Activated T-helper 2 cell treated with anti-CD3 and anti-CD28 coated beads, Interferon-gamma antibody, Interleukin-2, Interleukin-4, amounts not matched to agents 10 μg/mL and 5 μg/mL and 100 μg/mL, durations not matched to agents 14 hours and 24 hours and 36 hours (primary cell): Measurements from ENCODE around the gene ACTR2. TPM values are rescaled to one million over a fixed set of nuclear protein-coding genes. Genes with fewer than 3 reads are reported as not detected.
"Not testable (repeated sequence)": the region's sequence is repeated elsewhere in the genome, so short reads cannot be mapped to it uniquely, and the experiment has no call there.

Source experiments
- DNase-seq: peaks from one replicate; pipeline ENCODE4 v3.0.0; 2021; ENCODE audit warnings: low spot score
- H3K27ac Mint-ChIP-seq: one replicate; pipeline ENCODE4 v1.8.0; 2021; ENCODE audit warnings: mixed read lengths
- H3K27me3 Mint-ChIP-seq: one replicate; pipeline ENCODE4 v1.8.0; 2021; ENCODE audit warnings: low read depth, mixed read lengths
- H3K36me3 Mint-ChIP-seq: one replicate; pipeline ENCODE4 v1.8.0; 2021; ENCODE audit warnings: low read depth, mixed read lengths
- H3K4me1 Mint-ChIP-seq: one replicate; pipeline ENCODE4 v1.8.0; 2021; ENCODE audit warnings: low read depth, mixed read lengths
- H3K4me3 Mint-ChIP-seq: one replicate; pipeline ENCODE4 v1.8.0; 2021; ENCODE audit warnings: low read depth, mild to moderate bottlenecking, moderate library complexity, mixed read lengths
- H3K9me3 Mint-ChIP-seq: one replicate; pipeline ENCODE4 v1.8.0; 2021; ENCODE audit warnings: mixed read lengths
- intact Hi-C: fragments of 100-400 bp; cut with micrococcal nuclease; formaldehyde crosslinking; loops from one replicate; pipeline ENCODE4 v1.15.1; 2023
- total RNA-seq: library from RNA; stranded (reverse); gene quantifications from 2 replicates; pipeline ENCODE4 v1.2.3, GENCODE V29; 2022

Gene ACTR2
- 339 and 350 TPM in 2 replicates for total RNA-seq

GRCh38 chr2:65227456-65228262, at the start of gene ACTR2:
TSS of gene ACTR2 (plus strand) at chr2:65227831. CDS start at chr2:65227910, 79 bp downstream.
- Mint-ChIP-seq H3K27me3 (no peaks in the 10 kb centered on the region), H3K9me3 (no peaks in the 10 kb centered on the region), H3K4me1 (peaks cover 27% of the 10 kb centered on the region), H3K27ac (peak within 1 kb of the TSS; percentile 96), H3K36me3 (peaks cover 31% of the 10 kb centered on the region), H3K4me3 (peak within 1 kb of the TSS; percentile 98)
- peak; percentile 95 for DNase-seq
- intact Hi-C loops = loop anchor here (1.0 to 10.0 kb wide), 9 partner anchors 74 to 1373 kb away; partner anchors contain the start of genes AFTPH, CEP68, PELI1 and RAB1A

GRCh38 chr2:65182570-65182969, 45.1 kb upstream of the ACTR2 start:
- peaks cover 22% of the 10 kb centered on the region for H3K27me3 Mint-ChIP-seq
- DNase-seq = no peak
- H3K36me3 Mint-ChIP-seq = no peaks in the 10 kb centered on the region
- no peak overlapping the region for H3K27ac Mint-ChIP-seq
- H3K4me3 Mint-ChIP-seq = no peak overlapping the region
- intact Hi-C loops = loop anchor here (10.0 kb wide), 1 partner anchor 392 kb away; no protein-coding TSS in a partner anchor
- no peaks in the 10 kb centered on the region for H3K9me3 Mint-ChIP-seq
- H3K4me1 Mint-ChIP-seq = peaks cover 7% of the 10 kb centered on the region

GRCh38 chr2:65183406-65183805, 44.2 kb upstream of the ACTR2 start:
- not testable (repeated sequence) for DNase-seq, H3K4me1 Mint-ChIP-seq, H3K36me3 Mint-ChIP-seq, H3K4me3 Mint-ChIP-seq, H3K9me3 Mint-ChIP-seq, H3K27ac Mint-ChIP-seq
- peaks cover 20% of the 10 kb centered on the region for H3K27me3 Mint-ChIP-seq
- intact Hi-C loops = loop anchor here (10.0 kb wide), 1 partner anchor 391 kb away; no protein-coding TSS in a partner anchor

GRCh38 chr2:65185012-65185411, 42.6 kb upstream of the ACTR2 start:
- Mint-ChIP-seq H3K4me1 (peaks cover 9% of the 10 kb centered on the region), H3K27me3 (peaks cover 24% of the 10 kb centered on the region), H3K9me3 (no peaks in the 10 kb centered on the region), H3K36me3 (no peaks in the 10 kb centered on the region), H3K27ac (no peak overlapping the region), H3K4me3 (no peak overlapping the region)
- intact Hi-C loops = loop anchor here (10.0 kb wide), 1 partner anchor 390 kb away; no protein-coding TSS in a partner anchor
- no peak for DNase-seq

- Mint-ChIP-seq H3K9me3 (no peaks in the 10 kb centered on the region), H3K27me3 (peaks cover 20% of the 10 kb centered on the region), H3K4me3 (no peak overlapping the region), H3K36me3 (no peaks in the 10 kb centered on the region), H3K27ac (no peak overlapping the region), H3K4me1 (peaks cover 9% of the 10 kb centered on the region)
- intact Hi-C loops = loop anchor here (10.0 kb wide), 1 partner anchor 389 kb away; no protein-coding TSS in a partner anchor
- no peak for DNase-seq
Observed at GRCh38 chr2:65186093-65186868, 41.4 kb upstream of the ACTR2 start.

GRCh38 chr2:65186872-65187851, 40.5 kb upstream of the ACTR2 start:
- Mint-ChIP-seq H3K36me3 (no peaks in the 10 kb centered on the region), H3K27me3 (peaks cover 19% of the 10 kb centered on the region), H3K9me3 (no peaks in the 10 kb centered on the region), H3K4me3 (no peak overlapping the region), H3K4me1 (peaks cover 9% of the 10 kb centered on the region), H3K27ac (no peak overlapping the region)
- intact Hi-C loops = loop anchor here (1.0 to 10.0 kb wide), 2 partner anchors 123 to 388 kb away; no protein-coding TSS in a partner anchor
- peak; percentile 52 for DNase-seq

GRCh38 chr2:65193446-65193845, 34.2 kb upstream of the ACTR2 start:
- no peaks in the 10 kb centered on the region for H3K9me3 Mint-ChIP-seq
- H3K4me1 Mint-ChIP-seq = no peaks in the 10 kb centered on the region
- intact Hi-C loops = no loop called here
- no peak overlapping the region for H3K27ac Mint-ChIP-seq
- no peaks in the 10 kb centered on the region for H3K36me3 Mint-ChIP-seq
- no peak overlapping the region for H3K4me3 Mint-ChIP-seq
- no peak for DNase-seq
- peaks cover 20% of the 10 kb centered on the region for H3K27me3 Mint-ChIP-seq

- intact Hi-C loops = no loop called here
Observed at GRCh38 chr2:65198737-65199136, 28.9 kb upstream of the ACTR2 start.

GRCh38 chr2:65199166-65199565, 28.5 kb upstream of the ACTR2 start:
- H3K27me3 Mint-ChIP-seq = peaks cover 14% of the 10 kb centered on the region
- intact Hi-C loops = no loop called here
- H3K27ac Mint-ChIP-seq = no peak overlapping the region
- H3K4me1 Mint-ChIP-seq = no peaks in the 10 kb centered on the region
- no peaks in the 10 kb centered on the region for H3K9me3 Mint-ChIP-seq
- no peak overlapping the region for H3K4me3 Mint-ChIP-seq
- no peaks in the 10 kb centered on the region for H3K36me3 Mint-ChIP-seq
- no peak for DNase-seq

More at GRCh38 chr2:65198737-65199136, 28.9 kb upstream of the ACTR2 start:
- peaks cover 14% of the 10 kb centered on the region for H3K27me3 Mint-ChIP-seq
- no peak overlapping the region for H3K27ac Mint-ChIP-seq
- no peak overlapping the region for H3K4me3 Mint-ChIP-seq
- no peak for DNase-seq
- H3K4me1 Mint-ChIP-seq = no peaks in the 10 kb centered on the region
- H3K9me3 Mint-ChIP-seq = no peaks in the 10 kb centered on the region
- H3K36me3 Mint-ChIP-seq = no peaks in the 10 kb centered on the region

GRCh38 chr2:65199891-65200290, 27.7 kb upstream of the ACTR2 start:
- peaks cover 14% of the 10 kb centered on the region for H3K27me3 Mint-ChIP-seq
- no peak overlapping the region for H3K27ac Mint-ChIP-seq
- DNase-seq = no peak
- H3K4me1 Mint-ChIP-seq = no peaks in the 10 kb centered on the region
- intact Hi-C loops = no loop called here
- no peaks in the 10 kb centered on the region for H3K9me3 Mint-ChIP-seq
- no peaks in the 10 kb centered on the region for H3K36me3 Mint-ChIP-seq
- no peak overlapping the region for H3K4me3 Mint-ChIP-seq

GRCh38 chr2:65204461-65205210, 23.0 kb upstream of the ACTR2 start:
- no peak for DNase-seq
- Mint-ChIP-seq H3K27ac (no peak overlapping the region), H3K4me1 (no peaks in the 10 kb centered on the region), H3K27me3 (peaks cover 8% of the 10 kb centered on the region), H3K9me3 (no peaks in the 10 kb centered on the region), H3K36me3 (no peaks in the 10 kb centered on the region), H3K4me3 (no peak overlapping the region)
- intact Hi-C loops = no loop called here
